ENCODE measurements around the gene ALKBH3. TPM values are rescaled to one million over a fixed set of nuclear protein-coding genes. Genes with fewer than 3 reads are reported as not detected.

Gene ALKBH3
- polyA plus RNA-seq, 1 donor (not counting 4 experiments of a cell fraction or from before 2014, with no cell fraction given) = 42.4 TPM

DNA sequence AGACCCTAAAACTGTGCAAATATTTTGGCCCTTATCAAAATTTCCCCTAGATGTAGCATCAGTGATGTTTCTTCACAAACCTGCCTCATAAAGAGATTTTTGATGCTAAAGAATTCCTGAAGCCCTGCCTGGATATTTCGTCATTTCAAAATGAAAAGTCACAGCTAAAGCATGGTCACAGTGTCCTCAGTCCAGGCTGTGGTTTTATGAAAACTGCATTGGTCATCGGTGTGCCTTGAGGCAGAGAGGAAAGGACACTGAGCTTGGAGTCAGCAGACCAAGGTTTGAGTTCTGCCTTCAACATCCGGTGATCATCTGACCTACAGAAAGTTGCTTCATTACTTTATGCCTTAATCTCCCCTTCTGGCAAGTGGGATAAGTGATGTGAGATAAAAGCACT, 34.8 kb upstream of the ALKBH3 start:
- Histone ChIP-seq H3K27ac (ENCODE audit: control insufficient read depth, insufficient read depth, low read length) (no peak overlapping the region), H4K20me1 (ENCODE audit: control insufficient read depth, extremely low read depth, insufficient read depth, low read length) (no peaks in the 10 kb centered on the region), H3K79me2 (ENCODE audit: control insufficient read depth, insufficient read depth, low read length) (no peaks in the 10 kb centered on the region), H3K4me3 (ENCODE audit: control insufficient read depth in 2 of 3, extremely low read depth in 1 of 3, insufficient read depth in 2 of 3, low read depth in 1 of 3, low read length in 3 of 3) (no peak overlapping the region), H3K36me3 (ENCODE audit: control insufficient read depth in 2 of 2, extremely low read depth in 1 of 2, insufficient read depth in 2 of 2, low read length in 2 of 2) (peaks cover 4 to 16% of the 10 kb centered on the region in 2 experiments), H3K27me3 (ENCODE audit: control insufficient read depth, extremely low read depth, insufficient read depth, low read length) (no peaks in the 10 kb centered on the region), H3K4me1 (ENCODE audit: control insufficient read depth, extremely low read depth, insufficient read depth, low read length) (no peaks in the 10 kb centered on the region), H2AFZ (ENCODE audit: control insufficient read depth, low read length) (no peak overlapping the region), H3K9ac (ENCODE audit: control insufficient read depth, extremely low read depth, insufficient read depth, low read length) (no peak overlapping the region), H3K4me2 (ENCODE audit: control insufficient read depth, extremely low read depth, insufficient read depth, low read depth, low read length) (no peak overlapping the region), H3K9me1 (ENCODE audit: control insufficient read depth, extremely low read depth, insufficient read depth, low read length) (no peaks in the 10 kb centered on the region), H3K9me3 (ENCODE audit: control insufficient read depth, low read depth, low read length) (no peaks in the 10 kb centered on the region)
- dilution Hi-C loops (cut with MboI; ENCODE audit: extremely low pct_ligation_motif_present, low sequenced_read_pairs) = no loop called here
- FAIRE-seq = no peak
- DNase-seq (ENCODE audit: low read depth, low spot score) = no peak
- TF ChIP-seq, protein P1, sequence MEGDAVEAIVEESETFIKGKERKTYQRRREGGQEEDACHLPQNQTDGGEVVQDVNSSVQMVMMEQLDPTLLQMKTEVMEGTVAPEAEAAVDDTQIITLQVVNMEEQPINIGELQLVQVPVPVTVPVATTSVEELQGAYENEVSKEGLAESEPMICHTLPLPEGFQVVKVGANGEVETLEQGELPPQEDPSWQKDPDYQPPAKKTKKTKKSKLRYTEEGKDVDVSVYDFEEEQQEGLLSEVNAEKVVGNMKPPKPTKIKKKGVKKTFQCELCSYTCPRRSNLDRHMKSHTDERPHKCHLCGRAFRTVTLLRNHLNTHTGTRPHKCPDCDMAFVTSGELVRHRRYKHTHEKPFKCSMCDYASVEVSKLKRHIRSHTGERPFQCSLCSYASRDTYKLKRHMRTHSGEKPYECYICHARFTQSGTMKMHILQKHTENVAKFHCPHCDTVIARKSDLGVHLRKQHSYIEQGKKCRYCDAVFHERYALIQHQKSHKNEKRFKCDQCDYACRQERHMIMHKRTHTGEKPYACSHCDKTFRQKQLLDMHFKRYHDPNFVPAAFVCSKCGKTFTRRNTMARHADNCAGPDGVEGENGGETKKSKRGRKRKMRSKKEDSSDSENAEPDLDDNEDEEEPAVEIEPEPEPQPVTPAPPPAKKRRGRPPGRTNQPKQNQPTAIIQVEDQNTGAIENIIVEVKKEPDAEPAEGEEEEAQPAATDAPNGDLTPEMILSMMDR (optimal IDR thresholded peaks at IDR 0.05 in 1 of 3, IDR thresholded peaks at IDR 0.05 in 1 of 3, conservative IDR thresholded peaks at IDR 0.05 in 1 of 3; ENCODE audit: extremely low read depth in 1 of 3, insufficient read depth in 2 of 3, low read length in 3 of 3) = no peak
- no peak for TF ChIP-seq EZH2 (IDR thresholded peaks at IDR 0.05; ENCODE audit: low read length)

DNA sequence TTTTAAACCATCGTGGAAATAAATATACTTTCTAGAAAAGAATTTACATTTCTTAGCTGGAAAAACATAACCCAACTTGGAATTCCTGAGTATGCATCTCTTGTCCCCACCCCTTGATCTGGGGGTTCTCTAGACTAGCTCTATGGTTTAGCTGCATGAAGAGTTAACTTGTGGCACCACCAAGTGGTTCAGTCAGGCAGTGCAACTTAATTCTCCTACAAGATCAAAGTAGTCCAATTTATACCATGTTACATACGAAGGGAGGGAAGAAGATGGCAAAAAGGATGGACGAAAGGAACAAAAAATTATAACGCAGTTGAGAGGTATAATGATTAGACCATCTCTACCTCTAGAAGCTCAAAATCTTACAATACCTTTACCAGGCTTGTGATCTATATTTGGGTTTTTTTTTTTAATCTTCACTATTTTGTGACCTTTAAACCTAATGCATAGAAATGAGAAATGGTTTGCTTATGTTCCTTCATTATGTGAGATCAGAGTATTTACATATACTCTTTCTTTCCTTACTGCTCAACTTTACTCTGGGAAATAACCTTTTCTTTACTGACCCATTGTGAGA, 28.5 kb upstream of the ALKBH3 start:
- FAIRE-seq (peak; percentile 82), DNase-seq (ENCODE audit: low read depth, low spot score) (peak; percentile 42)
- no peak overlapping the region for H3K4me3 ChIP-seq (ENCODE audit: control insufficient read depth in 2 of 3, extremely low read depth in 1 of 3, insufficient read depth in 2 of 3, low read depth in 1 of 3, low read length in 3 of 3)
- H3K9me1 ChIP-seq (ENCODE audit: control insufficient read depth, extremely low read depth, insufficient read depth, low read length) = no peaks in the 10 kb centered on the region
- H3K9me3 ChIP-seq (ENCODE audit: control insufficient read depth, low read depth, low read length) = no peaks in the 10 kb centered on the region
- no peak overlapping the region for H3K27ac ChIP-seq (ENCODE audit: control insufficient read depth, insufficient read depth, low read length)
- H3K4me1 ChIP-seq (ENCODE audit: control insufficient read depth, extremely low read depth, insufficient read depth, low read length) = no peaks in the 10 kb centered on the region
- H2AFZ ChIP-seq (ENCODE audit: control insufficient read depth, low read length) = no peak overlapping the region
- H3K4me2 ChIP-seq (ENCODE audit: control insufficient read depth, extremely low read depth, insufficient read depth, low read depth, low read length) = no peak overlapping the region
- H3K79me2 ChIP-seq (ENCODE audit: control insufficient read depth, insufficient read depth, low read length) = no peaks in the 10 kb centered on the region
- H3K27me3 ChIP-seq (ENCODE audit: control insufficient read depth, extremely low read depth, insufficient read depth, low read length) = no peaks in the 10 kb centered on the region
- TF ChIP-seq, protein P1 (optimal IDR thresholded peaks at IDR 0.05 in 1 of 3, IDR thresholded peaks at IDR 0.05 in 1 of 3, conservative IDR thresholded peaks at IDR 0.05 in 1 of 3; ENCODE audit: extremely low read depth in 1 of 3, insufficient read depth in 2 of 3, low read length in 3 of 3) = peak; percentile 66 to 76 (median 73)
- no peak for TF ChIP-seq EZH2 (IDR thresholded peaks at IDR 0.05; ENCODE audit: low read length)
- H3K36me3 ChIP-seq (ENCODE audit: control insufficient read depth in 2 of 2, extremely low read depth in 1 of 2, insufficient read depth in 2 of 2, low read length in 2 of 2) = peaks cover 0 to 6% of the 10 kb centered on the region in 2 experiments
- H4K20me1 ChIP-seq (ENCODE audit: control insufficient read depth, extremely low read depth, insufficient read depth, low read length) = no peaks in the 10 kb centered on the region
- H3K9ac ChIP-seq (ENCODE audit: control insufficient read depth, extremely low read depth, insufficient read depth, low read length) = no peak overlapping the region
- dilution Hi-C loops (cut with MboI; ENCODE audit: extremely low pct_ligation_motif_present, low sequenced_read_pairs) = no loop called here
